Activated CD4-positive, alpha-beta T cell treated with anti-CD3 and anti-CD28 coated beads, Interleukin-2, amount 50 U/mL, for 24 hours (primary cell): ENCODE results near the gene STAG1.
"Not testable (repeated sequence)": the region's sequence is repeated elsewhere in the genome, so short reads cannot be mapped to it uniquely, and the experiment has no call there.

Experiments used
- DNase-seq, 2 donors: peaks; one replicate each; pipeline ENCODE4 v3.0.0-alpha.2; 2020; ENCODE audit warnings: low read depth in 1 of 2, low spot score in 1 of 2

The STAG1 gene

GRCh38 chr3:136653628-136654027 lies 98.5 kb downstream of the STAG1 start:
- no peak for DNase-seq

- no peak for DNase-seq
Measured at GRCh38 chr3:136651581-136651980, 100.6 kb downstream of the STAG1 start.

- DNase-seq = no peak
Measured at GRCh38 chr3:136650461-136650860, 101.7 kb downstream of the STAG1 start.

GRCh38 chr3:136645915-136646314 lies 106.3 kb downstream of the STAG1 start:
- DNase-seq = no peak

GRCh38 chr3:136644212-136644611 lies 108.0 kb downstream of the STAG1 start:
- DNase-seq = no peak

- not testable (repeated sequence) for DNase-seq
Measured at GRCh38 chr3:136643380-136643779, 108.8 kb downstream of the STAG1 start.

GRCh38 chr3:136642711-136643110 lies 109.5 kb downstream of the STAG1 start:
- no peak for DNase-seq

- DNase-seq = no peak
Measured at GRCh38 chr3:136639069-136639468, 113.1 kb downstream of the STAG1 start.

- DNase-seq = no peak
Measured at GRCh38 chr3:136637176-136637575, 115.0 kb downstream of the STAG1 start.

- DNase-seq = no peak
Measured at GRCh38 chr3:136634821-136635220, 117.4 kb downstream of the STAG1 start.

GRCh38 chr3:136632625-136633081 lies 119.5 kb downstream of the STAG1 start:
- no peak for DNase-seq

GRCh38 chr3:136631424-136631823 lies 120.8 kb downstream of the STAG1 start:
- DNase-seq = no peak

- no peak for DNase-seq
Measured at GRCh38 chr3:136630915-136631314, 121.3 kb downstream of the STAG1 start.

GRCh38 chr3:136626493-136626892 lies 125.7 kb downstream of the STAG1 start:
- no peak for DNase-seq

GRCh38 chr3:136624894-136625815 lies 127.0 kb downstream of the STAG1 start:
- no peak for DNase-seq

- no peak for DNase-seq
Measured at GRCh38 chr3:136624371-136624770, 127.8 kb downstream of the STAG1 start.

GRCh38 chr3:136621628-136622027 lies 130.6 kb downstream of the STAG1 start:
- no peak for DNase-seq

- DNase-seq = no peak
Measured at GRCh38 chr3:136620436-136620835, 131.7 kb downstream of the STAG1 start.

- DNase-seq = not testable (repeated sequence)
Measured at GRCh38 chr3:136617969-136618525, 134.1 kb downstream of the STAG1 start.

GRCh38 chr3:136617198-136617597 lies 135.0 kb downstream of the STAG1 start:
- DNase-seq = no peak

- DNase-seq = no peak
Measured at GRCh38 chr3:136612512-136612911, 139.7 kb downstream of the STAG1 start.

GRCh38 chr3:136606990-136607389 lies 145.2 kb downstream of the STAG1 start:
- DNase-seq = no peak
